Left lung (tissue), 10 donors: ENCODE measurements around the gene NCOA7. TPM values are rescaled to one million over a fixed set of nuclear protein-coding genes. Genes with fewer than 3 reads are reported as not detected.
A peak's percentile ranks its signal among the peaks of the same experiment; 100 is the strongest.

Experiments used
- ATAC-seq: fragments of 200-7000 bp; cut with Tn5 transposase; one replicate; pipeline ENCODE4 v1.9.1; 2020; ENCODE audit warnings: moderate library complexity
- DNase-seq, 4 donors: peaks; one replicate each; pipeline ENCODE4 v3.0.0-alpha.2; 2013 to 2020
- H3K27ac ChIP-seq, 2 donors: fragments of 200-600 bp; sonication (generic) in 1 of 2; one replicate each; pipeline versions ENCODE4 v1.5.0 to v1.8.0; 2020 to 2021
- H3K27me3 ChIP-seq, 2 donors: fragments of 200-600 bp; sonication (generic) in 1 of 2; one replicate each; pipeline versions ENCODE4 v1.5.0 to v1.8.0; 2020 to 2021
- H3K36me3 ChIP-seq, 2 donors: fragments of 200-600 bp; sonication (generic) in 1 of 2; one replicate each; pipeline versions ENCODE4 v1.5.0 to v1.8.0; 2020 to 2021
- H3K4me1 ChIP-seq, 2 donors: fragments of 200-600 bp; one replicate each; pipeline ENCODE4 v1.8.0; 2021
- H3K4me3 ChIP-seq, 2 donors: fragments of 200-600 bp; sonication (generic) in 1 of 2; one replicate each; pipeline versions ENCODE4 v1.5.0 to v1.8.0; 2020 to 2021; ENCODE audit warnings: mild to moderate bottlenecking in 1 of 2
- H3K9me3 ChIP-seq, 2 donors: fragments of 200-600 bp; sonication (generic) in 1 of 2; one replicate each; pipeline versions ENCODE4 v1.5.0 to v1.8.0; 2020 to 2021
- CTCF ChIP-seq, 2 donors: fragments of 200-600 bp; sonication (generic) in 1 of 2; IDR thresholded peaks; one replicate each; pipeline versions ENCODE4 v1.5.0 to v1.8.0; 2021; ENCODE audit warnings: antibody characterized with exemption in 2 of 2
- intact Hi-C, 2 donors: fragments of 100-400 bp; cut with DNase I; formaldehyde crosslinking; loops; one replicate each; pipeline versions ENCODE4 v1.11.2 to v1.14.2; 2022
- polyA plus RNA-seq, 6 donors: library from polyadenylated mRNA; unstranded; fragments of 120-200 nt; gene quantifications; one replicate each; pipeline ENCODE4 v1.2.1, GENCODE V29; 2013; ENCODE audit not compliant: insufficient read length in 6 of 6
- total RNA-seq, 2 donors: library from RNA; stranded (reverse); fragmentation: NEBNext Ultra II Directional; extraction: Animal tissue kit (Norgen Biotek cat#: 25700); gene quantifications; one replicate each; pipeline ENCODE4 v1.2.1, GENCODE V29; 2021
- donor health status: DM: no; HTN: yes; CAD: no.
- donor health status: DM: no; HTN: no; CAD: no.

Gene NCOA7
- total and polyA plus RNA-seq, 8 donors = 16.1 to 94.3 (median 18.3) TPM

GRCh38 chr6:125943528-125944433 is 153.0 kb downstream of the NCOA7 start:
- no peaks in the 10 kb centered on the region for H3K36me3 ChIP-seq
- H3K27ac ChIP-seq = peak overlapping the region; percentile 68 to 75
- H3K4me1 ChIP-seq = peaks cover 15 to 57% of the 10 kb centered on the region in 2 donors
- no peaks in the 10 kb centered on the region for H3K27me3 ChIP-seq
- TF ChIP-seq CTCF (IDR thresholded peaks at IDR 0.05) = no peak
- intact Hi-C loops = no loop called here
- ATAC-seq = no peak
- no peaks in the 10 kb centered on the region for H3K9me3 ChIP-seq
- H3K4me3 ChIP-seq = no peak overlapping the region
- DNase-seq = no peak

- Histone ChIP-seq H3K27me3 (no peaks in the 10 kb centered on the region), H3K4me1 (peaks cover 15 to 61% of the 10 kb centered on the region in 2 donors), H3K27ac (peak overlapping the region; percentile 68 to 75), H3K4me3 (no peak overlapping the region), H3K36me3 (no peaks in the 10 kb centered on the region), H3K9me3 (no peaks in the 10 kb centered on the region)
- intact Hi-C loops = no loop called here
- DNase-seq (peak in 3 of 4 donors; percentile 50 to 85 (median 80)), ATAC-seq (peak; percentile 66)
- no peak for TF ChIP-seq CTCF (IDR thresholded peaks at IDR 0.05)
These were observed 153.7 kb downstream of the NCOA7 start for GRCh38 chr6:125944434-125944816.

- ATAC-seq = no peak
- Histone ChIP-seq H3K4me1 (peaks cover 15 to 61% of the 10 kb centered on the region in 2 donors), H3K27ac (peak overlapping the region; percentile 68 to 75)
These were observed 154.1 kb downstream of the NCOA7 start for GRCh38 chr6:125944896-125945295.

GRCh38 chr6:125945378-125946141 is 154.8 kb downstream of the NCOA7 start:
- Histone ChIP-seq H3K27ac (peak overlapping the region; percentile 68 to 75), H3K9me3 (no peaks in the 10 kb centered on the region), H3K4me1 (peaks cover 14 to 61% of the 10 kb centered on the region in 2 donors), H3K36me3 (no peaks in the 10 kb centered on the region), H3K4me3 (no peak overlapping the region), H3K27me3 (no peaks in the 10 kb centered on the region)
- intact Hi-C loops = no loop called here
- peak; percentile 30 for ATAC-seq
- DNase-seq = no peak
- TF ChIP-seq CTCF (IDR thresholded peaks at IDR 0.05) = no peak

More at GRCh38 chr6:125944896-125945295, 154.1 kb downstream of the NCOA7 start:
- no peaks in the 10 kb centered on the region for H3K9me3 ChIP-seq
- no peak for DNase-seq
- H3K27me3 ChIP-seq = no peaks in the 10 kb centered on the region
- no peak for TF ChIP-seq CTCF (IDR thresholded peaks at IDR 0.05)
- H3K36me3 ChIP-seq = no peaks in the 10 kb centered on the region
- intact Hi-C loops = no loop called here
- H3K4me3 ChIP-seq = no peak overlapping the region

- H3K27me3 ChIP-seq = no peaks in the 10 kb centered on the region
- no peaks in the 10 kb centered on the region for H3K9me3 ChIP-seq
- peak; percentile 64 for ATAC-seq
- peak overlapping the region; percentile 68 to 75 for H3K27ac ChIP-seq
- TF ChIP-seq CTCF (IDR thresholded peaks at IDR 0.05) = no peak
- H3K36me3 ChIP-seq = no peaks in the 10 kb centered on the region
- H3K4me3 ChIP-seq = no peak overlapping the region
- DNase-seq = peak in 2 of 4 donors; percentile 31 to 68
- intact Hi-C loops = no loop called here
- H3K4me1 ChIP-seq = peaks cover 12 to 58% of the 10 kb centered on the region in 2 donors
These were observed 156.9 kb downstream of the NCOA7 start for GRCh38 chr6:125947615-125948014.
